SKM-1 (cell line): ENCODE measurements around the gene DAB2IP.

Experiments used
- DNase-seq: peaks from one replicate; lab custom pipeline; 2025; ENCODE audit not compliant: unreplicated experiment; lab: John Stamatoyannopoulos, UW

The DAB2IP gene

GRCh38 chr9:121773286-121773953 is 122.0 kb downstream of the DAB2IP start:
- no peak for DNase-seq

GRCh38 chr9:121773954-121774714 is 122.7 kb downstream of the DAB2IP start:
- no peak for DNase-seq

GRCh38 chr9:121774715-121775613 is 123.5 kb downstream of the DAB2IP start:
- no peak for DNase-seq

DNA sequence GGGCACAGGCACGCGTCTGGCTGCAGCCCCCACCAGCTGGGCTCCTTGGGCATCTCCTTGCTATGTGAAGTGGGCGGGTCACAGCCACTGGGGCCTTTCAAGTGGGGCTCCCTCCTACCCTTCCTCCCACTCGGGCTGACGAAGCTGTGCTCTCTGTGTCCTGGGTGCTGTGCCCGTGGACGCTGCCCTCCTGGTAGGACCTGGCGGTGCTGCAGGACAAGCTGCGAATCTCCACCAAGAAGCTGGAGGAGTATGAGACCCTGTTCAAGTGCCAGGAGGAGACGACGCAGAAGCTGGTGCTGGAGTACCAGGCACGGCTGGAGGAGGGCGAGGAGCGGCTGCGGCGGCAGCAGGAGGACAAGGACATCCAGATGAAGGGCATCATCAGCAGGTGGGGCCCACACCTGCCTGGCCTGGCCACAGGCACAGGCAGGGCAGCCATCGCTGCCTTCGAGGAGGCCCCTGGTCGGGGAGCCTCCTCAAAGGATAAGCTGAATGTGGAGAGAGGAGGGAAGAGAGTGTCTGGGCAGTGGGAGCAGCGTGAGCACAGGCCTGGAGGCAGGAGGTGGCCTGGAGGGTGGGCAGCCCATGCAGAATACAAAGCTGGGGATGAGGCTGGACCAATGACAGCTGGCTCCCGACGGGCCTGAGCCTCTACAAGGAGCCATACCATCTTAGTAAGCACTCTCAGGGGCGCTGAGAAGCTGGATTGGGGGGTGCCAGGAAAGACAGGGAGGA is 124.7 kb downstream of the DAB2IP start:
- DNase-seq: no peak

GRCh38 chr9:121776739-121777637 is 125.6 kb downstream of the DAB2IP start:
- no peak for DNase-seq

- no peak for DNase-seq
Measured at GRCh38 chr9:121778252-121779225, 127.1 kb downstream of the DAB2IP start.

DNA sequence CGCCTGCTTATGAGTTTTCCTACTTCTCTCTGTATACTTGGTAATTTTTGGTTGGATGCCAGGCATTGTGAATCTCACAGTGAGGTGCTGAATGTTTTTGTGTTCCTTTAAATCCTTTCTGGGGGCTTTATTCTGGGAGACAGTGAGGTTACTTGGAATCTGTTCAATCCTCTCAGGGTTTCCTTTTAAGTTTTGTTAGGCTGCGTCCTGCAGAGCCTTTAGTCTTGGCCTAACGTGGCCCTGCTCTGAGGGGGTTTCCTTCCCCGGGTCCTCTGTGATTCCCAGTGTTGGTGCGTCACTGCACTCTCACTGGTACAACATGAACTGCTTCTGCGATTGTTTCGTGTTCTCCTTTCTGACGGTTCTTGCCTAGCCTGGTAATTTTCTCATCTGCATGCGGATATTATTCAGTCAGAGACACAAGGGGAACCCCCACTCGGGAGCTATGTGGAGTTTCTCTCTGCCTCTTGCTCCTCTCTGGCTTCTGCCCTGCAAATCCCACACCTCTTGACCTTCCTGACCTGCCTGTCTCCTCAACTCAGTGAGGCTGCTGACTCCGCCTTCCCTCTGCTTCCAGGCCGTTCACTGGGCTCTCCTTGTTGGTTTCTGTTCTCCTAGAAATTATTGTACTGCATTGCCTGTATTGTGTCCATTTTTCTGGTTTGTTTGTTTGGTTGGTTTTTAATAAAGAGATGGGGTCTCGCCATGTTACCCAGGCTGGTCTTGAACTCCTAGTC is 128.1 kb downstream of the DAB2IP start:
- DNase-seq: no peak

DNA sequence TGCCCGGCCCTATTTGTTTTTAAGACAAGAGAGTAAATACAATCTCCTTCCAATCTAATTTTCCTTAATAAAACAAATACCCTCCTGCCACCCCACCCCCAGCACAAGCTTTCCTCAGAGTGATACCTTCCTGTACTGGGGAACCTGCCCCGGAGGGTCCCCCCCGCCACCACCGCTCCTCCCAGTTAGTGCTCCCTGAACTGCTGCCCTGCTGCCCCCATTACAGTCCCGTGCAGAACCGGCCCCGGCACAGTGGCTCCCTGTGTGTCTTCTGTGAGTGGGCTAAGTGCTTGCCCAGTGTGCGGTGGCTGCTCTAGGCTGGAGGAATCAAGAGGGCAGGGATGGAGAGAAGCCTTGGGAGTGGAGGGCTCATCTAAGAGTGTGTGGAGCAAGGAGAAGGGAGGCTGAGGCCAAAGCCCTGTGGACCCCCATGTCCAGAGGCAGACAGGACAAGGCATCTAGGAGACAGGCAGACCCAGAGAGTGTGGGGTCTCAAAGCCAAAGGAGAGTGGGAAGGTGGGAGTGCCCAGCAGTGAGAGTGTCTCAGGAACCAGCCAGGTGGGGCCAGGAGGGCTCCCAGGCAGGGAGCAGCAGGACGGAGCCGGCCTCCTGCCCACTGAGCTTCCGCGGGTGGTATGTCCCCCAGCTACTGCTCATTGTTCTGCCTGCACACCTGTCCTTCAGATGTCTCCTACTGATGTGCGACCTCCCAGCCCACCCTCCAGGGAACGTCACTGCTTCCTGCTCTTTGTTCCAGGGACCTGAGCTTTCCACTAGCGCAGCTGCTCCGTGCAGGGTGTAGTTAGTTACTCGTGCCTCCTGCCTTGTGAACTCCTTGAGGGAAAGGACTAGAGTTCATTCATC is 129.0 kb downstream of the DAB2IP start:
- no peak for DNase-seq

- DNase-seq: no peak
Measured at GRCh38 chr9:121781145-121781548, 129.7 kb downstream of the DAB2IP start.

DNA sequence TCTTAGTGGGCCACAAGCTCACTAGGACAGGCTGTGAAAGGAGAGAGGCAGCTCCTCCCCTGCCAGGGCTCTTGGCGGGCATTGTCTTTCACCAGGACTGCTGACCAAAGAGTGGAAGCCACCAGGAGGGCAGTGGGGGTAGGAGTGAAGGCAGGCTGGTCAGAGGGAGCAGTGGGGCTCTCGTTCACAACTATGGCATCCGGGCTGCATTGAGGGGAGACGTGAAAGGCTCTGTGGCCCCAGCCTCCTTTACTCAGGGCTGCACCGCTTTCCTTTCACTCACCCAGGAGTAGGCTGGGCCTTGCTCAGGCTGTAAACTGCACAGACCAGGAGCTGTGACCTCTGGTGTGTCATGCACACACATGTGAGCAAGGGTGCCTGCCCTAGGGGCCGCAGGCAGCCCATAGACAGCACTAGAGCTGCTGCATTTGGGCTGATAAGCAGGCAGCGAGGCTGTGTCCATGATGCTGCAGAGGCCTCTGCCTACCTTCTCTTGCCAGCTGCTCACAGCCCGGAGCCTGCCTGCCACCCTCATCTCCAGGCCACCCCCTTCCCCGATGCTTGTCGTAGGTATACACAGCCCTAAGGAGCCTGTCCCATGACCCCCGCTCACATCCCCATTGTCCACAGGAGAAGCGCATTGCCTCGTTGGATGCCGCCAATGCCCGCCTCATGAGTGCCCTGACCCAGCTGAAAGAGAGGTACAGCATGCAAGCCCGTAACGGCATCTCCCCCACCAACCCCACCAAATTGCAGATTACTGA is 130.4 kb downstream of the DAB2IP start:
- no peak for DNase-seq

DNA sequence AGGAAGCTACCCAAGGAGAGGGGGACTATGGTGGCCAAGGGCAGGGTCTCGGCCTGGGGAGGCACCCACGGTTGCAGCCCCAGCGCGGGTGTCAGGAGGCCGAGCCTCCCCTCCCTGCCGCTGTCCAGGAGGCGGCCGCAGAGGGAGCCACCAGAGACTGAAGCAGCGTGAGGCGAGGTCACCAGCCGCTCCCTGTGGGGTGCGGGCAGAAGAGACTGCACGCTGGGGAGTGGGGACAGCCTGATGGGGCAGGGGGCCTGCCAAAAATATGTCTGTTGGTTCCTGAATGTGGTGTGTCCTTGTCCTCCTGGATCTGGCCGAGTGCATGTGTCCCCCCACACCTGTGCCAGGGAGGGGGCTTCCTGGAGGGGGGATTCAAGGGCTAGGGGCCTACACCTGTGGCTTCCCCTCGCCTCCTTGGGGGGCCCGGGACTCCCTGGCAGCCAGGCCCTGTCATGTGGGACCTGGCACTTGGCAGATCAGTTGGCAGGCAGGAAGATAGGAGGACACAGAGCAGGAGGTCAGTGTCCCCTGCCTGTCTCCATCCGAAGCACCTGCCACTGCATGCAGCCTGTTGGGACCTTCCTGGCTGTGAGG is 131.2 kb downstream of the DAB2IP start:
- no peak for DNase-seq

GRCh38 chr9:121783111-121783510 is 131.7 kb downstream of the DAB2IP start:
- DNase-seq: no peak

DNA sequence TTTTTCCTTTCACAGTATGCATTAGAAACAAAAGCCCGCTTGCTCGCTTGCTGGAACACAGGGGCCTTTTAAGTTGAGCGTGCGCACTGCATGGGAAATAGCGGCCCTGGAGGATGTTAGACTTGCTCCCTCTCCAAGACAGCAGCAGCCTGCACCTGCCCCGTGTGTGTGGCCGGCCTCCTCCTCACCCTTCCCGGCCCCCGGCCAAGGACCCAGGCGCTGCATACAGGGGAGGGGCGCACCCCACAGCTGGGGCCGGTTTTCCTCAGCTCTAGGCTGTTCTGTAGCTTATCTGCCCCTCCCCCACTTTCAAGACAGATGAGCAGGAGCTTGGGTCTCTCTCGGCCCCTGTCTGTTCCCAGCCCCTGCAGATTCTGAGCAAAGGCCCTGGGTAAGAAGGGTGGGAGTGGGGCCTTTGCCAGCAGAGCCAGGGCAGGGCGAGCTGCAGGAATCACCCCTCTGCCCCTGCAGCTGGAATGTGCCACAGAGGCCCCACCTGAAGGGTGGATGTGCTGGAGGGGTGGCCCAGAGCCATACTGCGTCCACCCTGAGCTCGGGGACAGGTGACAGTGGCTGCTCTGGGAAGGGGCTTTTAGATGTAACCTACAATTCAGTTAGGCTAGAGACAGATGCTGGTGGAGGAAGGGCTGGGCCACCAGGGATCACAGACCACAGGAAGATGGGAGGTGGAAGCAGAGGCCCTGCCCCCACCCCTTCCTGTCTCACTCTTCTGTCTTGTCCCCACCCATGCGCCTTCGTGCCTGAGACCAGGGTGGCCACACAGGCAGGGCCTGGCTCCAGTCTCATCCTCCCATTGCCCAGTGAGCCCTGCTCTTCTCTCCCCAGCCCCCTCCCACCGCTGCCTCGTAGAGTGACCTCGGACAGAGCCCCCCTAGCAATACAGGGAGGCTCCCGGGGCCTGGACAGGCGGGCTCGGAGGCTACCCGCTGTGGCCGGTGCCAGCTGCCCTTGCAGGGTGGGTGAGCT is 132.4 kb downstream of the DAB2IP start:
- DNase-seq: no peak

DNA sequence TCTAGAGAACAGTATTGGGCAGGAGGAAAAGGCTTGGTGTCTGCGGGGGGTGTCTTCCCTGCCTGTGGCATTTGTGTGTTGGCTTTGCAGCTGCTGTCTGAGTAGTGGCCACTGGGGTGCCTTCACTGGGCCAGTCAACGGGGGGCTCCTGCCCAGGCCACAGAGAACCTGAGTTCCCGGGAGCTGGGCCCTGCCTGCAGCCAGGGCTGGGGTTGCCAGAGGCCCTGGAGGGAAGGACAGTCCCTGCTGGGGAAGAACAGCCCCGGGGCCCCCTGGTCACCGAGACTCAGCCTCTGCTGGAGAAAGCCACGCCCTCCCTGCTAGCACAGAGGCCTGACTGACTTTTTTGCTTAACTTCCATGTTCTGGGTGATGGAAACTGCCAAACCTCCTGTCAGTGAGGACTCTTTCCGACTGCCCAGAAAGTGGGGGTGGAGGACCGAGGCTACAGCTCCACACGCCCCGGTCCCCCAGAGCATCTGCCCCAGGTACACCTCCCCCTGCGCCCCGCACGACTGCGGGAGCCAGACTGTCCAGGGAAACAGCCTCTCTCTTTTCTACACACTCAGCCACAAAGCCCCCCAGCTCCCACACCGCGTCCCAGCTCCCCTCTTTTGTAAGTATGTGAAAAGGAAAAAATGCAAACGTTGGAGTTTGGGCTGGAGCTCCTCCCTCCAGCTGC is 133.4 kb downstream of the DAB2IP start:
- DNase-seq: no peak
